Activated CD4-positive, alpha-beta T cell treated with anti-CD3 and anti-CD28 coated beads, Interleukin-10, Interleukin-2, amounts not matched to agents 100 ng/mL and 50 ng/mL, durations not matched to agents 16 hours and 8 hours (primary cell): ENCODE data around the gene SEZ6L.

Source experiments
- DNase-seq: peaks from one replicate; pipeline ENCODE4 v3.0.0-alpha.2; 2020

The SEZ6L gene

DNA sequence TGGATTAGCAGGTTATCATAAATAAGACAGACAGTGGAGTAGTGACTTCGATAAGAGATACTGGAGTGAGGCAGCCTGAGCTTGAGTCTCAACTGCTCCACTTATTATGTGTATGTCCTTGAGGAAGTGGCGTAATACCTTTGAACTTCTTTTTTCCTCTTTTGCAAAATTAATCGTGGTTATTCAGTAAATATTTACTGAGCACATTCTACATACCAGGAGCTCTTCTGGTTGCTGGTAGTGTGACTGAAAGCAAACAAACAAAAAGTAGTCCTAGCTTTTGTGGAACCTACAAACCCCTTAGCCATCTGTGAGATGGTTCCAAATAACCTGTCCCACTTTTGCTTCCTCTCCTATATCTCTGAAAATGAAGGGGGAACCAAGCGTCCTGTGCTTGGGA is 134.2 kb downstream of the SEZ6L start:
- no peak for DNase-seq

DNA sequence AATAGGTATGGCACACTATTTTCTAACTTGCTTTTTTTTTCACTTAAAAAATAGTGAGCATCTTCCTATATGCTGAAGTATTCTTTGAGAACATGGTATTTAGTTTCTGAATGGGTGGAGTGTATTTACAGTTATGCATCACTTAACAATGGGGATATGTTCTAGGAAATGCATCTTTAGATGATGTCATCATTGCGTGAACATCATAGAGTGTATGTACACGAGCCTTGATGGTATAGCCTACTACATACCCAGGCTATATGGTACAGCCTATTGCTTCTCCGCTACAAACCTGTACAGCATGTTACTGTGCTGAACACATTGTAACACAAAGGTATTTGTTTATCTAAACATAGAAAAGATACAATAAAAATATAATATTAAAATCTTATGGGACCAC is 135.5 kb downstream of the SEZ6L start:
- no peak for DNase-seq

DNA sequence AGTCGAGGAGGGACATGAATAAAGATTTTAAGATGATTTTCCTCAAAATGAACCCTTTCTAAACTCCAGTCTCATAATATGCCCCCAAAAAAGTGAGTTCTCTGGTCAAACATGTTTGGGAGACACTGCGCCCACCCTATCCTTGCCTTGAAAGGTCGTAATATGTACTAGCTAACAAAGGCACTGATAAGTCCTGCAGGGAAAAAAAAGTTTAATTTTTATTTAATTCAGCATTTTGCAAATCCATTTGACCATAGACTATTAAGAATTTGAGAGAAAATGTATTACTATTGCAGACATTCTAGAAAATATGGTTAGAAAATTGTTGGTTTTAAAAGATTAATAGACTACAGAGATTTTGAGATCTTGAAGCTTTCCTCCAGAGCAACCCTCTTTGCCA is 139.2 kb downstream of the SEZ6L start:
- no peak for DNase-seq

DNA sequence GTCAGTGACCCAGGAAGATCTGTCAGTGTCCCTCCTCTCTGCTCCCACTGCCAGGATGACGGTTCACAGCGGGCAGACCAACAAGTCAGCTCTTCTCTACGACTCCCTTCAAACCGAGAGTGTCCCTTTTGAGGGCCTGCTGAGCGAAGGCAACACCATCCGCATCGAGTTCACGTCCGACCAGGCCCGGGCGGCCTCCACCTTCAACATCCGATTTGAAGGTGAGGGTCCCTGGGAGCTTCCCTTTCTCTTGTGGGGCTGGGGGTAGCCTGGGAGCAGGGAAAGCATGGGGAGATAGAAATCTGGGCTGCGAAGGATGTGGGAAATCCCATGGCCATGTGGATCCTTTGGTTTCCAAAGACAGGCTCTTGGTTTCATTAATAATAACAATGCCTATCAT is 141.4 kb downstream of the SEZ6L start:
- DNase-seq = no peak

DNA sequence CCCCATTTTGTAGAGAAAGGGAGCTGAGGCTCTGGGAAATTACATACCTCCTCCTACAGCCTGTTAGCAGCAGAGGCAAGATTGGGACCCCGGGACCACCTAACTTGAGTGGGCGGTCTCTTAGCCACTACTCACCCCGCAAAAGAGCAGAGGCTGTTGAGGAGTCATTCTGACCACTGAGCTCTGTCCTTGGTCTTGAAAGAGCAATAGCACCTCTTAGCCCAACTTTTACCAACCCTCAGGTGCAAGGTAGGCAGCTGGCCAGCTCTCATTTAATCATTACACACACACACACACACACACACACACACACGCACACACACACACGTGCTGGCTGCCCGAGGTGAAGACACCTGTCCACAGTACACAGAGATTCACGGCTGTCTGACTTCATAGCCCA is 144.0 kb downstream of the SEZ6L start:
- no peak for DNase-seq

DNA sequence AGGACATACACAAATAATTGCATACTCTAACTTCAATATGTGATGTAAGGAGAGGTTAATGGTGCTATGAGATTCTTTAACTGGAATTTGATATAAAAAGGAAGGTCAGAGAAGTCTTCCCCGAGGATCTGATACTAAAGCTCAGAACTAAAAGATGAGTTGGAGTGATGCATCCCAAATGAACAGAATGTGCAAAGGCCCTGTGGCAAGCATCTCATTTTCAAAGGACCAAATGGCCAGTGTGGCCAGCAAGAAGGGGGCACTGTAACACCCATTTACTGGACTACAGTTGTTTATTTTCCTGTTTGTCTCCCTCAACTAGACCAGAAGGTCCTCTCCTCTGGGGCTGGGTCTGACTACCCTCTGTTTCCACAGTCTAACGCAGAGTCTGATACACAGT is 144.9 kb downstream of the SEZ6L start:
- DNase-seq = no peak

DNA sequence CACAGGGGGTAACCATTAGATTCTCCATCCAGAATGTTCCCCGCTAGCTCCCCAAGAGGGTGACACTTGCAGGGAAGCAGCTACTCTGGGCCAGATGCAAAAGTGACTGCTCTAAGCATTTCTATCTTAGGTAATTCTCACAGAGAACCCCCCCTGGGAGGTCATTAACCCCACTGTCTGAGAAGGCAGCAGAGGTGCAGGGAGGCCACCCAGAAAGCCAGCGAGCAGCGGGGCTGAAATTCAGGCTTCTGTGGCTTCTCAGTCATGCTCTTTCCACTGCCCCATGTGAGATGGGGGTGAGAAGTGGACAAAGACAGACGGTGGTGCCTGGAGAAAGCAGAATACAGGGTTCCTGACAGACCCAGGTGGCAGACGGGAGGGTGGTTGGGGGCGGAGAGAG is 145.4 kb downstream of the SEZ6L start:
- no peak for DNase-seq

- no peak for DNase-seq
These were observed 147.5 kb downstream of the SEZ6L start for GRCh38 chr22:26316732-26317285.

- DNase-seq = no peak
These were observed 149.7 kb downstream of the SEZ6L start for GRCh38 chr22:26318975-26319374.

GRCh38 chr22:26320447-26320846 is 151.2 kb downstream of the SEZ6L start:
- DNase-seq = no peak

GRCh38 chr22:26321469-26321913 is 152.2 kb downstream of the SEZ6L start:
- no peak for DNase-seq

- no peak for DNase-seq
These were observed 153.1 kb downstream of the SEZ6L start for GRCh38 chr22:26322179-26322905.

GRCh38 chr22:26323013-26323412 is 153.8 kb downstream of the SEZ6L start:
- no peak for DNase-seq

DNA sequence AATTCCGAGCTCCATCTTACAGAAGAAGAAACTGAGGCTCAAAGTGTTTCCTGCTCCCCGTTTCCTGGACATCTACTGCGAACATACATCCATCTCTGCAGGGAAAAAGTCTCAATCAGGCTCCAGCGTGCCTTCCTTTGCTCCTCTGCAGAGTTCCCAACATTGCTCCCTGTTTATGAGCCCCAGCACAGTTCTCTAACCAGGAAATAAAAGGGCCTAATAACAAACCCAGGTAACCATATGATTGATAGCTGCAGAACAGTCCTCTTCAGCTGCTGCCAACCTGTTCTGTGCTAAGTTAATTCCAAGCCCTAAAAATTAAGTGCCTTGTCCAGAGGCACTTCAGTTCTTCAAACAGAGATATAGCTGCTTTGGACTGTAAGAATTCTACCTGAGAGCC is 154.9 kb downstream of the SEZ6L start:
- no peak for DNase-seq

GRCh38 chr22:26325641-26326040 is 156.4 kb downstream of the SEZ6L start:
- no peak for DNase-seq

DNA sequence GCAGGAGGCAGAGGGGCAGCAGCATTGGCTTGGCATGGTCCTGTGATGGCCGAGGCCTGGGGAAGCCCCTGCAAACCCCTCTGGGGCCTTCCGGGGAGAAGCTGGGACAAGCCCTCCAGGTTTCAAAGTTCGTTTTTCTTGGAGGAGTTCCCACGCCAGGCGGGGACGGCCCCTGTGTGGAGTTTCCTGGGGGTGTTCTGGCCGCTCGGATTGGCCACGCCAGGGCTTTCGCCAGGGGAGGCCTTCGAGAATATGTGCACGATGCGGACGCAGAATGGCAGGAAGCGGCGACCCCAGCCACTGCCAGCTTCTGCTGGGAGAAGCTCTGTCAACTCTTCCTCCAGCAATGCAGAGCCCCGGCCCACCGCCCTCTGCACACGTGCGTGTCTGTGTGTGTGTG is 157.5 kb downstream of the SEZ6L start:
- no peak for DNase-seq

GRCh38 chr22:26327306-26327705 is 158.0 kb downstream of the SEZ6L start:
- DNase-seq = no peak

GRCh38 chr22:26328221-26328620 is 159.0 kb downstream of the SEZ6L start:
- DNase-seq = no peak

DNA sequence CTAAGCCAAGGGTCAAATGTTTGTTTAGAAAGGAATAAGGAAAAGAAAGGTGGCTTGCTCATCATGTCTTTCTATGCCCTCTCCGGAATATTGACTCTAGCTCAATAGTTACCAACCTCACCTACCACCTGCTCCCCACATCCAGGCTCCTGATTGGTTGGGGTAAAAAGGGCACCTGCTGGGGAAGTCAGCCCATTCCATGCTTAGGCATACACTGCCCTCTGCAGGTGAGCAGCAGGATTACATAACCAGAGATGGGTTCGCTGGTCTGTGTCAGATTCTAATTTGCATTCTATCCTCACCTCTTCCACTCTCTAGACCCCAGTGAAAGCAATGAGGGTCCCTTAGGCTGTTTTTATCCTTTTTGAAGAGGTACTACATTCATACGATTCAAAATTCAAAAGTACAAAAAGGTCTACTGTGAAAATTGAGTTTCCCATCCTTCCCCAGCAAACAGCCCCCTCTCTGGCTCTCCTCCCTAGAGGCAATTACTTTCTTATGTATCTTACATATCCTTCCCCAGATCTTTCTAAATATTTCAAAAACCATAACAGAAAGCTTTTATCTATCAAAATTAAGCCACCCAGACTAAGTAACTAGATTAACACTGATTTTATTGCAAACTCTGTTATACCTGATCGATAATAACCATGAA is 161.8 kb downstream of the SEZ6L start:
- DNase-seq = peak; percentile 68

GRCh38 chr22:26333088-26333800 is 164.0 kb downstream of the SEZ6L start:
- no peak for DNase-seq

- no peak for DNase-seq
These were observed 165.0 kb downstream of the SEZ6L start for GRCh38 chr22:26334232-26334631.

- DNase-seq = no peak
These were observed 167.5 kb downstream of the SEZ6L start for GRCh38 chr22:26336773-26337172.

GRCh38 chr22:26339755-26340154 is 170.5 kb downstream of the SEZ6L start:
- no peak for DNase-seq
